ENCODE measurements around the gene CTRB2.

CTRB2 gene

DNA sequence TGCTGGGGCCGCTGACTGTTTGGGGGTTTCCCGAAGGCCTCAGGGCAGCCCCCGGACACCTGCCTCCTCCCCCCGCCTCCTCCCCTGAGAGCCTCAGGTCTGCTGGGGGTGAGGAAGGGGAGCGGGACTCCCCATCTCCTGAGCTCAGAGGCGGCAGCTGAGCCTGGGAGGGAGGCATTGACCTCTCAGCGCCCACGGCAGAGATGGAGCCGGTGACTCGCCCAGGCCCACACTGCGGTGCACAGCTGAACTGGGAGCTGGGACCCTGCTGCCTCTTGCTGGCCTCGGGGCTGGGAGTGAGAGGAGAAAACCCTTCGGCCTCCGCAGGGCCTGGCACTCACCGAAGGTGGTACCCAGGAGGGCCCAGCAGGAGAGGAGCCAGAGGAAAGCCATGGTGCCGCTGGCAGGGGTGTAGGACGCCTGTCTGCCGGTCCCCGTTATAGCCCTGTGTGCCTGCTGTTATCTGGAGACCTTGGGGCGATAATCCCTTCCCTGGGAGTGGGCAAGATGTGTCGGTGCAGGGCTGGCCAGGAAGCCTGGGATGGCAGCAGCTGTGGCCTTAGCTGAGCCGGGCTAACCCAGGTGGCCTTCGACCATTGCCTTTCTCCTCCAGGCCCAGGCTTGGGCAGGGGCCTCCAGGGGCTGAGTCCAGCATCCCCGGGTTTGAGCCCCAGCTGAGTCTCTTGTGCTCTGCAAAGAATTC lies at the start of gene CTRB2:
TSS of gene CTRB2 (minus strand) at position 413 of the 703 bp plus-strand sequence. CDS start at position 393, 20 bp downstream.
- DNase-seq (ENCODE audit: low read depth), result no peak

DNA sequence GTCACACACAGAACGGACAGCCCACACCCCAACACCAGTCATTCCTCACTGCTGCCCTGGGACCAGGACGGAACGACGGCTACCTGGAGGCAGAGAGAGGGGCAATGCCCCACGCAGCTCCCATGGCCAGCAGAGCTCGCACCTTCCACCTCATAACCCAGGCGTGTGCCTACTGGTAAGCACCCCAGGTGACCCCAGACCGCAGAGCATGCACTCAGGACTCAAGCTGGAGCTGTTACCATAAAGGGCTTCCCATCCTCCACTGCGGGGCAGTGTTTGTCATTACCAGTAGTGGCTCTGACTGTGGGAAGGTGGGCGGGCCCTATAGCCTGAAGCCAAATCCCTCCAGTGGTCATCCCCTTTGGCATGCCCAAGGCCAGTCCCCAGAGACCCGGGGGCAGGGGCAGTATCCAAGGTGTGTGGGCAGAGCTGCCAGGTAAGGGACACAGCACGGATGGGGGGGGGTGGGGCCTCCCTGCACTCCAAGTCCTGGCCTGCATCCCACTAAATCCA lies 49.2 kb upstream of the CTRB2 start:
- no peak for DNase-seq (ENCODE audit: low read depth)

DNA sequence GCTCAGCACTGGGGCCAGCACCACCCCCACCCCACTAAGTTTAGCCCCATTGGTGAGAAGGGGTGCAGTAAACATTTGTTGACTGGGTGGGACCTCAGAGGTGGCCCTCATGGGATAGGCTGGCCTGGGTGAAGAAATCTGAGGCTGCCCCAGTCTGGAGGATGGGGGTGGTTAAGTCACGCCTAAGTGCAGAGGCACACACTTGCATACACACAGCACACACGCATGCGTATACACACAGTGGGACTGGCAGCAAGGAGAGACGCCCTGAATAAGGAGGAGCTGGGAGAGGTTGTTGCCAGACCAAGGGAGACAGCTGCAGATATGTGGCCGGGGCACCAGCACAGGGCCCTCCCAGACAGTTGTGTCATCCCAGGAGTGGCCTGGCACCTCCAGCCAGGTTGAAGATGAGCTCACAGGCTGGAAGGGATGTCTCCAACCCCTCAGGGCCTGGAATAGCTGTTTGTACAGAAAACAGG lies 47.4 kb upstream of the CTRB2 start:
- no peak for DNase-seq (ENCODE audit: low read depth)

DNA sequence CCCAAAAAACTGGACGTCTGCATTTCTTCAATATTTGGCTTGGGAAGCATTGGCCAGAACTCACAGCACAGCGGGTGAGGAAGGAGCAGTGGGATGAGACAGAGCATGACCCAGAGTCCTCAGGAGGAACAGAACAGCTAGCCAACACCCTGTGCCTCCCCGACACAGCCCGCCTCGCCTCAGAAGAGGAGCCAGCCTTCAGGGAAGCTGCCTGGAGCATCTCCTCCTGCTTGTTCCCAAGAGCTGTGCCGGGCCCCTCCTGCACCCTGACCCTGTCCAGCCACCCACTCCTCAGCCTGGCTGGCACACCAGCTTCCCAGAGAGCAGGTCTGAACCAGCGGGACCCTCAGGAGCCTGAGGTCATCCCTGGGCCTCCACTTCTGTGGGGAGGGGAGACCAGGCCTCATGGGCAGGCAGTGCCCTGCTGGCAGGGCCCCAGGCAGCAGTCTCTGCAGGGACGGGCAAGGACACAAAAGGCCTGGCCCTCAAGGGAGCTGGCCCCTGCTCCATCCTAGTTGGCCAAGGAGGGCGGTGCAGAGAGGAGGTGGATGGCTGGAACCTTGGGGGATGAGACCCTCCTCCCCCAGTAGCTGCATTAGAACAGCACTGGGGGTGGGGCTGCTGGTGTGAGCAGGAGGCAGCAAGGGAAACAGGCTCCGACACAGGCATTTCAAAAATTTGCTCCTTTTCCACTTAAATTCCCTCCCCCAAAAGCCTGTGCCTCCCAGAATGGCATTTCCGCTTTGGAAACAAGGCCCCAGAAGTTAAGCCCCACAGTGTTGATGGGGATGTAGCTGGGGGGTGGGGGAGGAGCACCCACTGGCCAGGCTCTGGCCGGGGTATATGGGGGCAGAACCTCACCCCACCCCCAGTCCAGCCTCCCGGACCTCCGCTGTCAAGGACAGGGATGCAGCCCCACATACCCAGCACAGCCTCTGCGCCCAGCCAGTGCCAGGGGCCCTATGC lies 46.3 kb upstream of the CTRB2 start:
- no peak for DNase-seq (ENCODE audit: low read depth)

DNA sequence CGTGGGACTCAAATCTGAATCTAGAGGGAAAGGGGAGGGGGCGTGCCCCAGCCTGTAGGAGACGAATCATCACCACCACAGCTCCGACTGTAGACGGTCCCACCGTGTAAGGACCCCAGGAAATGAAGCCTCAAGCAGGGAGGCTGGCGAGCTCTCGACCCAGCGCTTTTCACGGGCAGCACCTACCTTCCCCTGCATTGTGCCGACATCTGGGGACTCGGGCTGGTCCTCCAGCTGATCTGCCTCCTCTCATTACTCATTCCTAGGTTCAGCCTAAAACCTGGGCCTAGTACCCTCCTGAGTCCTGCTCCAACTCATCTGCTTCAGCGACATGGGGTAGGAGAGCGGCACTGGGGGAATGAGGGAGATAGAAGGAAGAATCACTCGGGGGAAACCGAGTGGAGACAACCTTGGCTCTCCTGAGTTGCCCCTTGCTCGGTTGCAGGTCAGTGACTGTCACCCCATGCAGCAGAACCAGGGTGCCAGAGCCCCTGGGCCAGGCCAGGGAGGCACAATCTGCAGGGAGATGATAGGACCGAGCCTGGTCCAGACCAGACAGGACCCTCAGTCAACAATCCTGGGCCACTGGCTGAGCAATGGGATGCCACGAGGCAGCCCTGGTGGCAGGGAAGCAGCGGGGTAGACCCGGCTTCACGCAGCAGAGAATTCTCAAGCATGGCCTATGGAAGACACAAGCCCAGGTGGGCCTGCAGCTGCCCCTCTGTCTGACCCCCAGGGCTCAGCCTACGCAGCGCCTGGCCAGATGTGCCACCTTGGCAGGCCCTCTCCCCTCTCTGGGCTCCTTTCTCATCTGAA lies 45.3 kb upstream of the CTRB2 start:
- no peak for DNase-seq (ENCODE audit: low read depth)

DNA sequence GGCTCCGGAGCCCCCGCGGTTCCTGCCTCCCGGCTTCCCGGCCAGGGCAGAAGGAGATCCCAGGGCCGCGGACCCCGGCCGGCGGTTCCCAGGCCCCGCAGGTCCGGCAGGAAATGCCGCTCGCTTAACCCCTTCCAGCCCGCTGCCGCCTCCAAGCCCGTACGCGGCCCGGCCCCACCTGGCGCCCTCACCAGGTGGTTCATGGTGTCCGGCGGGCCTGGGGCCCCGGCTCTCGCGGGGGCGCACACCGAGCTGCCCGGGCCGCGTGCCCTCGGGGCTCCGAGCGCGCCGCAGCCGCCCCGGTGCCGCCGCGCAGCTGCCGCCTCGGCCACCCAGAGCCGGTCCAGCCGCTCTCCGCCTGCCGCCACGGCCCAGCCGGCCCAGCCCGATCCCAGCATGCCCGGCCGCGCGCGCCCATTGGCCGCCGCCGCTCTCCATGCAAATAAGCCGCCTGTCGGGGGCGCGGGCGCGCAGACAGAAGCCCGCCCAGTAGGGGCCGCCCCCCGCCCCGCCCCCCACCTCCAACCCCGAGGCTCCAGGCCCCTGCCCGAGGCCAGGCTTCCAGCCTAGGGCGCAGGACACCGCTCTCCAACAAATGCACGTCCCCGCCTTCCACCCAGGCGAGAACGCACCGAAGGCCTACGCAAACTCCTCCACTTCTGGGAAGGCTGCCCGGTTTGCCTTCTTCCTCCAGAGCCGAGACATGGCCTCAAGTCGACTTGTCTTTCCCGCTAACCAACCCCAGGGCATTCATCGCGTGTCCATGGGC lies 44.5 kb upstream of the CTRB2 start, which contains the start of gene BCAR1:
TSS of gene BCAR1 (minus strand) at position 345 of the 769 bp plus-strand sequence. CDS start at position 203, 142 bp downstream.
- no peak for DNase-seq (ENCODE audit: low read depth)

DNA sequence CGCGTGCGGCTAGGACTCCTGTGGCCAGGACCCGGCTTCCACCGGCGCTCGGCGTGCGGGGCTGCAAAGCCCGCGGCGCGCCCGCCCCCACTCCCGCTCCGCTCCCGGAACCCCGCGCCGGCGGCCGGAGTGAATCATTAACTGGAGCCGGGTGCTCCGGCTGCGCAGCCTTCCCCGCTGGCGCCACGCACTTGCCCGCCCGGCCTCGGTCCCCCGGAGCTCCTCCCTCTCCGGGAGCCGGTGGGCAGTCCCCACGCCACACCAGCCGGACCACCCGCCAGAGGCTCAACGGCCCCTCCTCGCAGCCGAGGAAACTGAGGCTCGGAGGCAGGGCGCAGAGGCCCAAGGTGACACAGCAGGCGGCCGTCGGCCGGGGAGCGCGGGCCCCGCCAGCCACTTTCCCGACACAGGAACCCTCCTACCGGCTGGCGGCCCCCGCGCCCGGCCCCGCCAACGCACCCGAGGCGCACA lies 43.9 kb upstream of the CTRB2 start:
- no peak for DNase-seq (ENCODE audit: low read depth)

DNA sequence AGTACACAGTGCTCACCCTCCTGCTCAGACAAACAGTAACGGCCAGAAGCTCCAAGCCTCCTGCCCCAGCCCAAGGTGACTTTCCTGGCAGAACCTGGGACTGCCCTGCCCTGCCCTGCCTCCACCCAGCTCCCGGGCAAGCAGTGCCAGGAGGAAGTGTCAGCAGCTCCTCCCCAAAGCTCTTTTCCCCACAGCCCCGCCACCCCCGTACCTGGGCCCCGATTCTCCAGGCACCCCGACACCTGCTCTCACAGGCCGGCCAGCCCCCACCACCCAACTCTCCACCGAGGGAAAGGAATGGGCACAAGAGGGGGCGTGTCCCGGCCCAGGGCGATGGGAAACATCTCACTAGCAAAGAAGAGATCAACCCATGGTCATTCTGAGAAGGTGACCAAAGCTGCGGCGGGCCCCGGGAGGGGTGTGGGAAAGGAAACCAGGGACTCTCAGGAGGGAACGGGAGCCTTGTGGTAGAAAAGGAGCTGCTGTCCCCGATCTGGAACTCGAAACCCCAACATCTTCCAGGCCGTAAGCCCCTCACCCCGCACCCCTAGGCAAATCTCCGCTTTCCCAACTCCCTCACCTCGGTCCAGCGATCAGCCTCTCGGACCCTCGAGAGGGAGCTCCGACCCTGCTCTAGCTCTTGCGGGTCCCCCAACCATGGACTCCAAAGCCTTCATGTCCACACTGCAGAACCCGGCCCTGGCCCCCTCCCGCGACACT lies 43.3 kb upstream of the CTRB2 start:
- DNase-seq (ENCODE audit: low read depth), result no peak

DNA sequence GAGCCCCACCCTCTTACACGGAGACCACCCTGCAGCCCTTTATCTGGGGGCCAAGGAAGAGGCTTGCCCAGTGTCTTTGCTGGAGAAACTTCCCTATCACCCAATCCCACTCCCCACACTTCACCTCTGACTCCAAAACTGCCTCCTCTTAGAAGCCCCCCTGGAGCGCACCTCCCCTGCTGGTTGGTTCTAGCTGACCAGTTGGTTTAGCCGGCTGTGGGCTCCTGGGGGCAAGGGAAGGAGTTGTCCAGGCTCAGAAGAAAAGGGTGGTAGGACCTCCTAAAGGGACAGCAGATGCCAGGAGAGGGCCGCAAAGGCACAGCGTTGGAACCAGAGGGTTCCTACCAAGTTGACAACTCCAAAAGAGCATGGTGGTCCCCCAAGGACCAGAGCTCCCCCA lies 42.5 kb upstream of the CTRB2 start:
- DNase-seq (ENCODE audit: low read depth), result no peak

DNA sequence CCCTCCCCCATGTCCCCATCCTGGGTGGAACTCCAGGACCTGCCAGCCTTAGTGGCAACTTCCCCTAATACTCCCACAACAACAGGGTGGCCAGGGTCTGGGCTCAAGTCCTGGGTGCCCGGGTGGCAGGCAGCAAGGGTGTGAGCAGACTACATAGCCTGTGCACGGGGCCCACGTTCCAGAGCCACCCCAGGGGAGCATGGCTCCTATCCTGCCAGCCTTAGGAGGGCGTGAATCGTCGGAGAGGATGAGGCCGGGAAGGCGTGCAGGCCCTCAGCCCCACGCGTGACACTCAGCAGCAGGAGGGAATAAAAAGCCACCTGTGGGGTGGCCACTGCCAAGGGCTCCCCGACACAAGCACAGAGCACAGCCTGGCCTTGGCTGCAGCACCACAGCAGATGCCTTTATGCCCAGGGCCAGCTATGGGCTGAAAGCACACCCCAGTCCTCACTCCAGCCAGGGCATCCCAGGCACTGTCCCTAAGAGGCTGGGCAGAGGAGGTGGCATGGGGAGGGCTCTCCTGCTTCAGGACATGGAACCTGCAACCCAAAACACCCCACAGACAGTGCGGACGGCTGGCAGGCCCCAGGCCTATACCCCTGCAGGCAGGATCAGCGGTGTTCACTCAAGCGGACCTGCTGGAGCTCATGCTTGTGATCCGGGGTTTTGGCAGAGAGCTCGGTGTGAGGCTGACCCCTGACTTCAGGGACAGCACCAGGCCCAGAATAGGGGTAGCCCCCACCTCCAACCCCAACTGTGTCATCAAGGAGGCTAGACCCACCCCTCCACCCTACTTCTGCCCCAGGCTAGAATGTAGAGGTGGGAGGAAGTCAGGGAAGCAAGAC lies 41.8 kb upstream of the CTRB2 start:
- DNase-seq (ENCODE audit: low read depth), result no peak

DNA sequence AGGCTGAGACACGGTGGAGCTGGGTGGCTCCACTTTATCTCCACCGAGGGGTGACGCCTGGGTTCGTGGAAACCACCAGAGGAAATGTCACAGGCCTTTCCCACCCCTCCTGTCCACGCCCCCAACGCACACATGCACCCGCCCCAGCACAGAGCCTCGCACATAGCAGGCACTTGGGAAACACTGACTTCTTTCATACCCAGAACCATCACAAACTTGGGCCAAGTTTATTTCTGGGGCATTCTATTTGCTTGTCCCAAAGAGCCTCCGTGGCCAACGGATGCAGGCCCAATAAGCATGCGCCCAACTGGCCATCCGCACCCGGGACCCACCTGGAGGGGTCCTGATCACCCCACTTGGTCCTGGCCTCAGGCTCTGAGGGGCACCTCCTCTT lies 41.2 kb upstream of the CTRB2 start:
- DNase-seq (ENCODE audit: low read depth), result no peak

DNA sequence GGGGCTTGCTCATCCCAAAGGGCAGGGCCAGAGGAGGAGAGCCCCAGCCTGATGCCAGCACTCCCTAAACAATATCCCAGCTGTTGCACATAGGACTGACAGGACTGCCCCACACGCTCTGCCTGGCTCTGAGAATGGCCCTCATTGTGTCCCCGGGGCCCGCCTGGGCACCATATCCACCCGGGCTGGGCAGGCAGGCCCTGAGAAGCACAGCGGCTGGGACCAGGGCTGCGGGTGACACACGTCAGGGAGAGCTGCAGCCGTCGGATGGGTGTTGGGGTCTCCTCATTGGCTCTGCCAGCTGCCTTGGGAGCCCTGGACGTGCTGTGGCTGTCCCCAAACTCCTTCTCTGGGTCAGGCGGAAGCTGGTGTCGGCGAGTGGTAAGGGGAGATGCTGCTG lies 40.3 kb upstream of the CTRB2 start:
- DNase-seq (ENCODE audit: low read depth), result no peak

DNA sequence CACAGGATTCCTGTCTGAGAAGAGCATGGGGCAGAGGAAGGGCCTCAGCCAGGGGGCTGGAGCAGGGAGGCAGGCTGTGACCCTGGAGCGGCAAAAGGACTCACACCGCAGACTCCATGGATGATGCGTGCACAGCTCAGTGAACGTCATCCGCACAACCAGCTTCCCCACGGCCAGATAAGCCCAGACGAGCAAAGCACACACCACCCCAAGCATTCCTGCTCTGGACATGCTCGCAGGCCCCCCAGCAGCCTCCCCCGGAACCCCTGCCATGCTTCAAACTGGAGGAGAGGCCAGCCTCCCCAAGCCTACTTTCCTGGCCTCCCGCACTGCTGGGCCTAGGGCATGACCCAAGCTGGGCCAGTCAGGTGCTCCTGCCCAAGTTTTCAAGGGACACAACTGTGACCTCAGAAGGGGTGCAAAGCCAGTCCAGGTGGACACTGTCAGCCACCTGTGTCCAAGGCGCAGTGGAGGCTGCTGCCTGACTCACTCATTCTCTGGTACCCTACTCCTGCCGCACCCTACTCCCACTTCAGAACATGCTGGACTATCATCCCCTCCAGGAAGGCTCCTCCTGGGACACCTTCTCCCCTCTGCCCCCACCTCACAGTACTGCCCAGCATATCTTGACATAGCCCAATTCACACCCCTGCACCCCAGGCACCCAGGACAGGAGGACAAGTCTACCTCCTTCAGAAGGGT lies 39.7 kb upstream of the CTRB2 start:
- no peak for DNase-seq (ENCODE audit: low read depth)

DNA sequence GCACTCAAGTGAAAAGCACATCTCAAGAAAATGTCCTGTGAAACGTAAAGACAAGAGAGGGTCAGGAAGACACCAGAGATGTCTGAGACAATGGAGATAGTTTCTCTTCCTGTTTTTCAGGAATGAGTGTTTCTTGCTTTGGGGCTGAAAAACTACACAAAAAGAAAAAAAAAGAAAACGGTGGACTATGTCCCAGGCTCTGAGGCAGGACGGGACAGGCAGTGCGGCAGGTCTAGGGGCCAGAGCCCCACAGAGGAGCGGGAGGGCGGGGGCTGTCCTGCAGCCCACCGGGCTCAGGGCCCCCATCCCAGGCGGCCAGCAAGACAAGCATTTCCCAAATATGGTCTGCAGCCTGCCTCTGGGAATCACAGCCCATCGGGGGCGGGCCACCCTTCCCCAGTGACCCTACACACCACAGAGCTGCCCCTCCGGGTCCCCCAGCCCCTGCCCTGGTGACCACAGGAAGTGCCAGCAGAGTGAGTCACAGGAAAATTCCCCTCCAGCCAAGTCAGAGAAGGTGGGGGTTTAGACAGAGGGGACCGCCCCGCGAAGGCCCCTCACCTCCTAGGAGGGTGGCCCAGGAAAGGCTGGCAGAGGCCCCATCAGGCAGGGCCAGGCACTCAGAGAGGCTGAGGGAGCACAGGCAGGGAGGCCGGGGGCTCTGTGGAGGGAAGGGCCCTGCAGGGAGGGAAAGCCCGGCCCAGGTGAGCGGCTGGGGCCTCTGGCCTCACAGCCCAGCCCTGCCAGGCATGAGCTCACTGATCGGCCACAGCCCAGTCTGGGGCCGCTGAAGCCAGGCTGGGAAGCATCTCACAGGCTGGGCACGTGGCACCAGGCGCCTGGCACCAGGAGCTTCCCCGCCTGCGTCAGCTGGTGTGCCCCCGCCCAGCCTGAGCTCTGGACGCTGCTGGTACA lies 38.1 kb upstream of the CTRB2 start:
- no peak for DNase-seq (ENCODE audit: low read depth)

DNA sequence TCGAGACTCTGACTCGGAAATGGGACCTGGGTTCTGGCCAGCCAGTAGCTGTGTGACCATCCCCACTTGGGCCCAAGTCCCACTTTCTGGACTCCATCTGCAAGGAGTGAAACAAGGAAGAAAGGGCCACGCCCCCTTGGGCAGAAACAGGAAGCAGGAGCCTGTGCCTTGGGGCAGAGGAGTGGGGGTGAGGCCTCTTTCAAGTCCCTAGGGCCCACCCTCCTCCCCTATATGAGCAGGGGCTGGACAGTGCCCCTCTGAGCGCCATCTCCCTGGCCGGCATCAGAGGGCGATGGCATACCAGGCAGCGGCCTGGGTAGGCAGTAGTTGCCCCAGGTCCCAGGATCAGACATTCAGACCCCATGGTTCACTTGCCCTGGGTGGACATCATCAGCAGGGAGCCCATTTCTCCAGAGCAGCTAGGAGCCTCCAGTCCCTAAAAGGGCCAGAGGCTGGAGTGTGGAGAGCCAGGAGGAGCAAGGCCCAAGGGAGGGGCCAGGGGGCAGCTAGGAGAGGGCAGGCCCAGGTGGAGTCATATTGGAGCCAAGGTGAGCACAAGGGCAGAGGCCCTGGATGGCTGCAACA lies 37.4 kb upstream of the CTRB2 start:
- no peak for DNase-seq (ENCODE audit: low read depth)

DNA sequence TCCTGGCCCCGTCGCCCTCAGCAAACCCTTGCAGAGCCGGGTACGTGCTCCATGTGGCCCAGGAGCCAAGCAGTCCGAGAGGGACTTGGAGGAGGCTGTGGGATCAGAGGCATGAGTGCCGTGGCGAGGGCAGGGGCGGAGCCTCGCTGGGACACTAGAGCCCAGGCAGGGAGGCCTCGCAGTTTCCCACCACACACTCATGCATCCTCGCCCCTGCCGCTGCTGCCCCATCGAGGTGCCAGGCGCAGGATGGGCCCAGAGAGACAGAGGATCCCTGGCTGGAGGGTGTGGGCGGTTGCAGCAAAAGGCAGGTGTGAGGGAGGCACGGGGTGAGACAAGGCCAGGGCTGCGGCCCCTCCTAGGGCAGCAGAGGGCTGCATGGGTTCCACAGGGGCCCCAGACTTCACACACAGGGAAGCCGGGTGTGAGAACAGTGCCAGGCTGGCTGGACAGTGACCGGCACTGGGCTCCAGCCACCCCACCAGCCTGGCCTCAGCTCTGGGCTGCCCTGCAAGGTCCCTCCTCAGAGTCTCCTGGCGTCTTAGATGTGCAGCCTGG lies 36.8 kb upstream of the CTRB2 start:
- no peak for DNase-seq (ENCODE audit: low read depth)

All from stimulated activated CD8-positive, alpha-beta memory T cell treated with anti-CD3 and anti-CD28 coated beads, Interleukin-15, amount 100 ng/mL, for 1 hour (primary cell).